Activated CD4-positive, alpha-beta T cell treated with anti-CD3 and anti-CD28 coated beads for 24 hours (primary cell): ENCODE data around the gene CHST9.
"Not testable (repeated sequence)": the region's sequence is repeated elsewhere in the genome, so short reads cannot be mapped to it uniquely, and the experiment has no call there.

ENCODE experiments used
- DNase-seq, 2 donors: peaks; one replicate each; pipeline ENCODE4 v3.0.0-alpha.2; 2020; ENCODE audit warnings: low read depth in 2 of 2

Gene CHST9

GRCh38 chr18:27004056-27004829 is 180.9 kb downstream of the CHST9 start:
- no peak for DNase-seq

- no peak for DNase-seq
Measured at GRCh38 chr18:26999797-27000196, 185.3 kb downstream of the CHST9 start.

- DNase-seq: no peak
Measured at GRCh38 chr18:26993568-26993967, 191.5 kb downstream of the CHST9 start.

GRCh38 chr18:26992926-26993325 is 192.2 kb downstream of the CHST9 start:
- no peak for DNase-seq

- no peak for DNase-seq
Measured at GRCh38 chr18:26989842-26990241, 195.3 kb downstream of the CHST9 start.

GRCh38 chr18:26981360-26982082 is 203.6 kb downstream of the CHST9 start:
- no peak for DNase-seq

- DNase-seq: no peak
Measured at GRCh38 chr18:26978812-26979341, 206.2 kb downstream of the CHST9 start.

- DNase-seq: no peak
Measured at GRCh38 chr18:26977781-26978180, 207.3 kb downstream of the CHST9 start.

- DNase-seq: no peak
Measured at GRCh38 chr18:26976206-26976605, 208.9 kb downstream of the CHST9 start.

GRCh38 chr18:26972549-26972948 is 212.6 kb downstream of the CHST9 start:
- DNase-seq: not testable (repeated sequence)

GRCh38 chr18:26971409-26971808 is 213.7 kb downstream of the CHST9 start:
- no peak for DNase-seq

GRCh38 chr18:26970637-26971036 is 214.5 kb downstream of the CHST9 start:
- DNase-seq: no peak

- no peak for DNase-seq
Measured at GRCh38 chr18:26965206-26965605, 219.9 kb downstream of the CHST9 start.

- no peak for DNase-seq
Measured at GRCh38 chr18:26963292-26963691, 221.8 kb downstream of the CHST9 start.

GRCh38 chr18:26961839-26962238 is 223.3 kb downstream of the CHST9 start:
- DNase-seq: no peak

GRCh38 chr18:26960911-26961310 is 224.2 kb downstream of the CHST9 start:
- DNase-seq: no peak

- DNase-seq: no peak
Measured at GRCh38 chr18:26956863-26957262, 228.2 kb downstream of the CHST9 start.

GRCh38 chr18:26948703-26949102 is 236.4 kb downstream of the CHST9 start:
- DNase-seq: no peak

GRCh38 chr18:26943906-26944305 is 241.2 kb downstream of the CHST9 start:
- no peak for DNase-seq

- DNase-seq: no peak
Measured at GRCh38 chr18:26941584-26941983, 243.5 kb downstream of the CHST9 start.

- no peak for DNase-seq
Measured at GRCh38 chr18:26940744-26941398, 244.2 kb downstream of the CHST9 start.

- no peak for DNase-seq
Measured at GRCh38 chr18:26931659-26932058, 253.4 kb downstream of the CHST9 start.
